Stimulated activated naive CD4-positive, alpha-beta T cell (primary cell): ENCODE results near the gene HELZ2.
"Not testable (repeated sequence)": the region's sequence is repeated elsewhere in the genome, so short reads cannot be mapped to it uniquely, and the experiment has no call there.

ENCODE experiments used
- DNase-seq, 6 experiments: peaks; one replicate each; lab custom pipeline; 2025; lab: John Stamatoyannopoulos, UW

The HELZ2 gene

GRCh38 chr20:63580796-63581461, 6.9 kb upstream of the HELZ2 start:
- DNase-seq, result peak; percentile 52 to 82 (median 70)

GRCh38 chr20:63579017-63579694, 5.1 kb upstream of the HELZ2 start:
- no peak for DNase-seq

GRCh38 chr20:63578224-63579016, 4.4 kb upstream of the HELZ2 start:
- peak in 1 of 6 experiments; percentile 15 for DNase-seq

GRCh38 chr20:63577317-63577894, 3.4 kb upstream of the HELZ2 start:
- DNase-seq, result no peak

GRCh38 chr20:63576311-63576710, 2.3 kb upstream of the HELZ2 start:
- no peak for DNase-seq

GRCh38 chr20:63574829-63575743, 1.0 kb upstream of the HELZ2 start:
- DNase-seq, result no peak

- DNase-seq, result peak in 1 of 6 experiments; percentile 32
Observed at GRCh38 chr20:63573647-63574131, 350 bp downstream of the HELZ2 start.

GRCh38 chr20:63572788-63573646, 1.0 kb downstream of the HELZ2 start:
- DNase-seq, result no peak

GRCh38 chr20:63572071-63572787, 1.8 kb downstream of the HELZ2 start:
- no peak for DNase-seq

- DNase-seq, result not testable (repeated sequence)
Observed at GRCh38 chr20:63571087-63571478, 3.0 kb downstream of the HELZ2 start.

- DNase-seq, result no peak
Observed at GRCh38 chr20:63570281-63571086, 3.6 kb downstream of the HELZ2 start.

GRCh38 chr20:63568986-63569949, 4.8 kb downstream of the HELZ2 start:
- no peak for DNase-seq

GRCh38 chr20:63568170-63568981, 5.7 kb downstream of the HELZ2 start:
- DNase-seq, result peak in 2 of 6 experiments; percentile 14 to 46

- peak in 5 of 6 experiments; percentile 10 to 66 (median 31) for DNase-seq
Observed at GRCh38 chr20:63567386-63568169, 6.5 kb downstream of the HELZ2 start.

GRCh38 chr20:63567136-63567385, 7.0 kb downstream of the HELZ2 start:
- no peak for DNase-seq
